Suprapubic skin (tissue), 4 donors: ENCODE results near the gene IL9. TPM values are rescaled to one million over a fixed set of nuclear protein-coding genes. Genes with fewer than 3 reads are reported as not detected.
A peak's percentile ranks its signal among the peaks of the same experiment; 100 is the strongest.

Source experiments
- DNase-seq, 2 donors: peaks; one replicate each; pipeline ENCODE4 v3.0.0-alpha.2; 2019; ENCODE audit warnings: low spot score in 2 of 2
- H3K27ac ChIP-seq: fragments of 200-600 bp; sonication (generic); one replicate; pipeline ENCODE4 v1.5.1; 2019
- H3K27me3 ChIP-seq: fragments of 200-600 bp; sonication (generic); one replicate; pipeline ENCODE4 v1.5.1; 2019
- H3K36me3 ChIP-seq: fragments of 200-600 bp; sonication (generic); one replicate; pipeline ENCODE4 v1.5.1; 2019
- H3K4me1 ChIP-seq: fragments of 200-600 bp; sonication (generic); one replicate; pipeline ENCODE4 v1.5.1; 2019
- H3K4me3 ChIP-seq: fragments of 200-600 bp; sonication (generic); one replicate; pipeline ENCODE4 v1.5.1; 2019; ENCODE audit warnings: mild to moderate bottlenecking
- H3K9me3 ChIP-seq: fragments of 200-600 bp; sonication (generic); one replicate; pipeline ENCODE4 v1.5.1; 2019
- CTCF ChIP-seq, 2 donors: fragments of 200-600 bp in 1 of 2; fragments of 450-650 bp in 1 of 2; sonication (generic) in 1 of 2; IDR thresholded peaks; one replicate each; pipeline ENCODE4 v1.5.1; 2016 to 2019; ENCODE audit warnings: antibody characterized with exemption in 2 of 2, mild to moderate bottlenecking in 1 of 2, moderate library complexity in 1 of 2
- EP300 ChIP-seq: sonication (generic); formaldehyde crosslinking; IDR thresholded peaks from one replicate; pipeline ENCODE4 v1.6.1; 2017; ENCODE audit warnings: antibody characterized with exemption
- POLR2A ChIP-seq, 2 donors: fragments of 450-650 bp; IDR thresholded peaks; one replicate each; pipeline ENCODE4 v1.6.1; 2017; ENCODE audit warnings: antibody characterized with exemption in 2 of 2, mild to moderate bottlenecking in 2 of 2, moderate library complexity in 2 of 2
- POLR2AphosphoS5 ChIP-seq, 3 donors: sonication (generic); formaldehyde crosslinking; IDR thresholded peaks; one replicate each; pipeline ENCODE4 v1.6.1; 2017; ENCODE audit warnings: antibody characterized with exemption in 3 of 3
- WGBS: methylation state at CpG from one replicate; pipeline ENCODE4 v1.1.5; 2018; 5-methylcytosine and 5-hydroxymethylcytosine counted together
- total RNA-seq, 4 donors: library from RNA; depleted of rRNA; stranded (reverse); fragments of >200 nt; gene quantifications; one replicate each; pipeline ENCODE4 v1.1.0, GENCODE V29; 2016

IL9 gene
- total RNA-seq, result not detected

- TF ChIP-seq CTCF (IDR thresholded peaks at IDR 0.05) (no peak), POLR2A (IDR thresholded peaks at IDR 0.05) (no peak), POLR2AphosphoS5 (IDR thresholded peaks at IDR 0.05) (no peak), EP300 (no peak)
- H3K36me3 ChIP-seq, result no peaks in the 10 kb centered on the region
- no peak within 1 kb of the TSS for H3K27ac ChIP-seq
- DNase-seq, result peak in 1 of 2 donors; percentile 52
- peaks cover 22% of the 10 kb centered on the region for H3K27me3 ChIP-seq
- WGBS, result 61% methylated on average over 7 of the region's 7 CpGs
- no peak within 1 kb of the TSS for H3K4me3 ChIP-seq
- no peaks in the 10 kb centered on the region for H3K9me3 ChIP-seq
- H3K4me1 ChIP-seq, result peaks cover 2% of the 10 kb centered on the region
These were observed at the start of gene IL9 for GRCh38 chr5:135895474-135896006. IL9 (minus strand) TSS chr5:135895841; CDS start chr5:135895816, 25 bp downstream.

- no peak for DNase-seq
- no peak overlapping the region for H3K27ac ChIP-seq
- WGBS, result 0% methylated on average over 3 of the region's 3 CpGs
These were observed 49.4 kb upstream of the IL9 start for GRCh38 chr5:135944967-135945560.

GRCh38 chr5:135944564-135944963, 48.9 kb upstream of the IL9 start:
- no peak overlapping the region for H3K4me3 ChIP-seq
- peaks cover 5% of the 10 kb centered on the region for H3K27me3 ChIP-seq
- no peak for DNase-seq
- H3K36me3 ChIP-seq, result no peaks in the 10 kb centered on the region
- no peaks in the 10 kb centered on the region for H3K9me3 ChIP-seq
- no peak overlapping the region for H3K27ac ChIP-seq
- TF ChIP-seq CTCF (IDR thresholded peaks at IDR 0.05) (no peak), POLR2AphosphoS5 (IDR thresholded peaks at IDR 0.05) (no peak), POLR2A (IDR thresholded peaks at IDR 0.05) (no peak), EP300 (no peak)
- H3K4me1 ChIP-seq, result no peaks in the 10 kb centered on the region

More at GRCh38 chr5:135944967-135945560, 49.4 kb upstream of the IL9 start:
- H3K27me3 ChIP-seq, result peaks cover 5% of the 10 kb centered on the region
- no peak for TF ChIP-seq POLR2A (IDR thresholded peaks at IDR 0.05)
- TF ChIP-seq CTCF (IDR thresholded peaks at IDR 0.05), result peak; percentile 54 to 58
- no peak for TF ChIP-seq EP300
- no peaks in the 10 kb centered on the region for H3K9me3 ChIP-seq
- H3K36me3 ChIP-seq, result no peaks in the 10 kb centered on the region
- no peak overlapping the region for H3K4me3 ChIP-seq
- no peaks in the 10 kb centered on the region for H3K4me1 ChIP-seq

- DNase-seq, result no peak
- no peak overlapping the region for H3K27ac ChIP-seq
- 83% methylated on average over 3 of the region's 3 CpGs for WGBS
These were observed 46.6 kb upstream of the IL9 start for GRCh38 chr5:135942202-135942771.

More at GRCh38 chr5:135942202-135942771, 46.6 kb upstream of the IL9 start:
- no peak for TF ChIP-seq POLR2AphosphoS5 (IDR thresholded peaks at IDR 0.05)
- TF ChIP-seq CTCF (IDR thresholded peaks at IDR 0.05), result no peak
- no peak for TF ChIP-seq EP300
- TF ChIP-seq POLR2A (IDR thresholded peaks at IDR 0.05), result no peak
- Histone ChIP-seq H3K4me3 (no peak overlapping the region), H3K36me3 (no peaks in the 10 kb centered on the region), H3K9me3 (no peaks in the 10 kb centered on the region), H3K27me3 (peaks cover 5% of the 10 kb centered on the region), H3K4me1 (no peaks in the 10 kb centered on the region)
